PFSK-1 (cell line): ENCODE results near the gene SMOC2.

Experiments used
- FOXP2 ChIP-seq: optimal IDR thresholded peaks from 2 replicates; pipeline ENCODE3; 2011; ENCODE audit warnings: borderline replicate concordance, control low read depth, inconsistent platforms; ENCODE audit not compliant: insufficient read depth; ENCODE audit errors: extremely low read length, extremely low read depth
- POLR2AphosphoS5 ChIP-seq: IDR thresholded peaks from 2 replicates; pipeline ENCODE4 v1.6.1; 2012; ENCODE audit warnings: low read depth, mild to moderate bottlenecking, control low read depth, low read length, moderate library complexity
- REST ChIP-seq, 2 experiments: IDR thresholded peaks; 2 replicates each; pipeline versions ENCODE4 v1.6.1 to v1.8.0; 2011 to 2012; ENCODE audit warnings: low read depth in 2 of 2, low read length in 2 of 2, control low read depth in 1 of 2, inconsistent platforms in 1 of 2, mild to moderate bottlenecking in 1 of 2, moderate library complexity in 1 of 2; ENCODE audit not compliant: insufficient read depth in 1 of 2
- SIN3A ChIP-seq: IDR thresholded peaks from 2 replicates; pipeline ENCODE4 v1.6.1; 2012; ENCODE audit warnings: mild to moderate bottlenecking, low read length, moderate library complexity, borderline replicate concordance; ENCODE audit not compliant: insufficient read depth
- TAF1 ChIP-seq: IDR thresholded peaks from 2 replicates; pipeline ENCODE4 v1.6.1; 2012; ENCODE audit warnings: low read length, control low read depth, borderline replicate concordance; ENCODE audit not compliant: insufficient read depth

SMOC2 gene

GRCh38 chr6:168678077-168678476 lies 237.1 kb downstream of the SMOC2 start:
- no peak for TF ChIP-seq SIN3A
- no peak for TF ChIP-seq TAF1
- no peak for TF ChIP-seq REST (IDR thresholded peaks at IDR 0.05; ENCODE audit: insufficient read depth in 1 of 2, low read depth in 2 of 2, low read length in 2 of 2)
- no peak for TF ChIP-seq FOXP2

GRCh38 chr6:168678588-168678987 lies 237.6 kb downstream of the SMOC2 start:
- TF ChIP-seq TAF1 (no peak), SIN3A (no peak), REST (IDR thresholded peaks at IDR 0.05; ENCODE audit: insufficient read depth in 1 of 2, low read depth in 2 of 2, low read length in 2 of 2) (no peak)

- no peak for TF ChIP-seq TAF1
- no peak for TF ChIP-seq POLR2AphosphoS5
- TF ChIP-seq SIN3A: no peak
- TF ChIP-seq REST (IDR thresholded peaks at IDR 0.05; ENCODE audit: insufficient read depth in 1 of 2, low read depth in 2 of 2, low read length in 2 of 2): no peak
- no peak for TF ChIP-seq FOXP2
Observed at GRCh38 chr6:168681748-168682147, 240.8 kb downstream of the SMOC2 start.

GRCh38 chr6:168683621-168684020 lies 242.6 kb downstream of the SMOC2 start:
- TF ChIP-seq REST (IDR thresholded peaks at IDR 0.05; ENCODE audit: insufficient read depth in 1 of 2, low read depth in 2 of 2, low read length in 2 of 2): no peak
- TF ChIP-seq SIN3A: no peak
- TF ChIP-seq POLR2AphosphoS5: no peak
- TF ChIP-seq FOXP2: no peak
- no peak for TF ChIP-seq TAF1

GRCh38 chr6:168684471-168684870 lies 243.5 kb downstream of the SMOC2 start:
- TF ChIP-seq TAF1 (no peak), FOXP2 (no peak)

- TF ChIP-seq REST (IDR thresholded peaks at IDR 0.05; ENCODE audit: insufficient read depth in 1 of 2, low read depth in 2 of 2, low read length in 2 of 2) (no peak), TAF1 (no peak), FOXP2 (no peak), POLR2AphosphoS5 (no peak), SIN3A (no peak)
Observed at GRCh38 chr6:168684906-168685305, 243.9 kb downstream of the SMOC2 start.
